Measurements from ENCODE around the gene GLUD1. TPM values are rescaled to one million over a fixed set of nuclear protein-coding genes. Genes with fewer than 3 reads are reported as not detected.
"Not testable (repeated sequence)": the region's sequence is repeated elsewhere in the genome, so short reads cannot be mapped to it uniquely, and the experiment has no call there.

Gene GLUD1
- 78.6 and 99.5 TPM in 2 replicates for polyA plus RNA-seq (2011; rRNA removed)
- 50.4 and 52.1 TPM in 2 replicates for polyA minus RNA-seq (2011; rRNA and poly(A)+ RNA removed)

DNA sequence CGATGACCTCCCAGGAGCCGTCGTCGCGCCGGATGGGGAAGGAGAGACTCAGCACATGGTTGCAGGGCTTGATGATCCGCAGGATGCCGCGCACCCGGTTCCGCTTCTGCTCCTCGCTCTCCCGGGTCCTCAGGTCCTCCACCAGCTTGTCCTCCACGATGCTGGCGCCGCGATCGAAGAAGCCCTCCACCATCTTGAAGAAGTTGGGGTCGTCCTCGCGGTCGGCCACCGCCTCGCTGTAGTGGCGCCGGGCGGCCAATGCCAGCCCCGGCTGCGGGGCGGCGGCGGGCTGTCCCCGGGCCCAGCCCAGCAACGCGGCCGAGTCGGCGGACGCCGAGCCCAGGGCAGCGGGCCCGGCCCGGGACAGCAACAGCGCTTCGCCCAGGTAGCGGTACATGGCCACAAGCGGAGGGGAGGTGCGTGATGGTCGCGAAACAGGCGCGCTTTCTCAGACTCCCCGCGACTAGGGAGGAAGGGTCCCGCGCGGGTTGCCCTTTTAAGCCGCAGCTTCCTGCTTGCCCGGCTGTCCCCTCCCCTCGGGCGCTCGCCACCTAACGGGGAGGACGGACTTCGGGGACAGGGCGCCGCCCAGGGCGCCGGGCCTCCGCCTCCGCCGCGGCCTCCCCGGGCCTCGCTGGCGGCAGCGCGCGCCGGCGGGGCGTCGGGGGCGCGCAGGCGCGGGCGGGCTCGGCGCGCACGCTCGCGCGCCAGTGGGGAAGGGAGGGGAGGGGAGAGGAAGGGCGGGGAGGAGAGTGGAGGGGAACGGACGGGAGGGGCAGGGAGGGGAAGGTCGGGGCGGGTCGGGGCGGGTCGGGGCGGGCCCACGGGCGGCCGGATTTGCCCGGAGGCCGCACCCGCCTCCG, at the start of gene GLUD1, which contains the start of gene SHLD2:
Gene GLUD1, minus strand, starts transcription at position 471 of the 863 bp plus-strand sequence. Its CDS starts 74 bp downstream, at position 397.
Gene SHLD2, plus strand, starts transcription at position 834 of the 863 bp plus-strand sequence. CDS start 56,149 bp downstream, outside the sequence.
- no peaks in the 10 kb centered on the region for H3K36me3 ChIP-seq (ENCODE audit: control insufficient read depth, insufficient read depth, low read length)
- H3K4me3 ChIP-seq (ENCODE audit: low read depth, low read length), result peak within 1 kb of the TSS; percentile 72
- TF ChIP-seq CTCF (IDR thresholded peaks at IDR 0.05; ENCODE audit: insufficient read depth, low read depth, low read length), result no peak
- POLR2A ChIA-PET, result no interaction called here
- no peaks in the 10 kb centered on the region for H3K27me3 ChIP-seq (ENCODE audit: control insufficient read depth, insufficient read depth, low read length)
- CTCF ChIA-PET, result no interaction called here
- peak; percentile 50 for DNase-seq (ENCODE audit: low read depth)

- DNase-seq (ENCODE audit: low read depth); H3K27me3 ChIP-seq (ENCODE audit: control insufficient read depth, insufficient read depth, low read length); POLR2A ChIA-PET; H3K4me3 ChIP-seq (ENCODE audit: low read depth, low read length); H3K36me3 ChIP-seq (ENCODE audit: control insufficient read depth, insufficient read depth, low read length): not testable (repeated sequence)
- CTCF ChIA-PET, result interaction anchor here (0.6 kb wide), 2 partner anchors 177 to 204 kb away, joined by 3 to 4 read pairs; no protein-coding TSS in a partner anchor
Measured at GRCh38 chr10:87143109-87143418, 48.4 kb upstream of the GLUD1 start.

- CTCF ChIA-PET, result interaction anchor here (0.6 kb wide), 1 partner anchor 203 kb away, joined by 4 read pairs; no protein-coding TSS in a partner anchor
- H3K27me3 ChIP-seq (ENCODE audit: control insufficient read depth, insufficient read depth, low read length); POLR2A ChIA-PET; H3K4me3 ChIP-seq (ENCODE audit: low read depth, low read length); H3K36me3 ChIP-seq (ENCODE audit: control insufficient read depth, insufficient read depth, low read length): not testable (repeated sequence)
- peak; percentile 9 for DNase-seq (ENCODE audit: low read depth)
Measured at GRCh38 chr10:87142230-87143108, 47.8 kb upstream of the GLUD1 start.

DNA sequence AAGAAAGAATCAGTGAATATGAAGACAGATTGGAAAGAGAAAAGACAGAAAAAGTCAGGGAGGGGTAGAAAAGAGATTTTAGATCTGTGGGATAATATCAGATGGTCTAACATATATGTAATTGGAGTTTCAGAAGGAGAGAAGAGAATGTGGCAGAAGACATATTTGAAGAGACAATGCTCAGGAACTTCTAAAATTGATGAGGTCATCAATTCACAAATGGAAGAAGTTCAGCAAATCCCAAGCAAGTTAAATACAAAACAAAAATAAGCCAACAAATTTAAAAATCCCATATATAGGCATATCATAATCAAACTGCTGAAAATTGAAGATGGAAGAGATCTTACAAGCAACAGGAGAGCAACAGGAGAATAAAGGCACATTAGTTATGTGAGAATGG, 42.8 kb upstream of the GLUD1 start:
- POLR2A ChIA-PET; H3K27me3 ChIP-seq (ENCODE audit: control insufficient read depth, insufficient read depth, low read length); CTCF ChIA-PET; H3K4me3 ChIP-seq (ENCODE audit: low read depth, low read length); H3K36me3 ChIP-seq (ENCODE audit: control insufficient read depth, insufficient read depth, low read length); DNase-seq (ENCODE audit: low read depth): not testable (repeated sequence)

GRCh38 chr10:87134440-87134839, 39.8 kb upstream of the GLUD1 start:
- DNase-seq (ENCODE audit: low read depth); POLR2A ChIA-PET; H3K4me3 ChIP-seq (ENCODE audit: low read depth, low read length); H3K27me3 ChIP-seq (ENCODE audit: control insufficient read depth, insufficient read depth, low read length); H3K36me3 ChIP-seq (ENCODE audit: control insufficient read depth, insufficient read depth, low read length): not testable (repeated sequence)
- CTCF ChIA-PET, result interaction anchor here (0.7 kb wide), 1 partner anchor 195 kb away, joined by 3 read pairs; no protein-coding TSS in a partner anchor

GRCh38 chr10:87133936-87134335, 39.3 kb upstream of the GLUD1 start:
- H3K27me3 ChIP-seq (ENCODE audit: control insufficient read depth, insufficient read depth, low read length); H3K4me3 ChIP-seq (ENCODE audit: low read depth, low read length); DNase-seq (ENCODE audit: low read depth); CTCF ChIA-PET; POLR2A ChIA-PET; H3K36me3 ChIP-seq (ENCODE audit: control insufficient read depth, insufficient read depth, low read length): not testable (repeated sequence)

- POLR2A ChIA-PET; H3K36me3 ChIP-seq (ENCODE audit: control insufficient read depth, insufficient read depth, low read length); H3K4me3 ChIP-seq (ENCODE audit: low read depth, low read length); CTCF ChIA-PET; H3K27me3 ChIP-seq (ENCODE audit: control insufficient read depth, insufficient read depth, low read length); DNase-seq (ENCODE audit: low read depth): not testable (repeated sequence)
Measured at GRCh38 chr10:87132176-87132575, 37.5 kb upstream of the GLUD1 start.

GRCh38 chr10:87127607-87128156, 33.0 kb upstream of the GLUD1 start:
- POLR2A ChIA-PET; DNase-seq (ENCODE audit: low read depth); H3K27me3 ChIP-seq (ENCODE audit: control insufficient read depth, insufficient read depth, low read length); H3K36me3 ChIP-seq (ENCODE audit: control insufficient read depth, insufficient read depth, low read length); H3K4me3 ChIP-seq (ENCODE audit: low read depth, low read length); CTCF ChIA-PET: not testable (repeated sequence)

DNA sequence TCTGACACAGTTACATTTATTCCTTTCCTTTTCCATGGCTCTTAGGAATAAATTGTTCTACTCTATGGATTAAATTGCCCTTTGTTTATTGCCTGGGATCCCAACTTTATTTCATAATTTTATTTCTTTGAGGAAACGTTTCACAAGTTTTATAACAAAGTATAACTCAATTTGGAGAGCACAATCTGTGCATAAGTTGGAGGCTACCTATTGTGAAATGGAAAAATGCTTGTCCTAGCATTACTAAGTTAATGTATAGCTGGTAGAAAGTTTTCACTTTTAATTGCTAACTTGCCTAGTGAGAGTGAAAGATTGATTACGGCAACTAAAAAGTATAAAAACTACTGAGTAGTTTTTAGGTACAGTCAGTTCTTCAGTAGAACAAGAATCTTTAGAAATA, 32.4 kb upstream of the GLUD1 start:
- H3K4me3 ChIP-seq (ENCODE audit: low read depth, low read length); POLR2A ChIA-PET; H3K27me3 ChIP-seq (ENCODE audit: control insufficient read depth, insufficient read depth, low read length); DNase-seq (ENCODE audit: low read depth); CTCF ChIA-PET; H3K36me3 ChIP-seq (ENCODE audit: control insufficient read depth, insufficient read depth, low read length): not testable (repeated sequence)

DNA sequence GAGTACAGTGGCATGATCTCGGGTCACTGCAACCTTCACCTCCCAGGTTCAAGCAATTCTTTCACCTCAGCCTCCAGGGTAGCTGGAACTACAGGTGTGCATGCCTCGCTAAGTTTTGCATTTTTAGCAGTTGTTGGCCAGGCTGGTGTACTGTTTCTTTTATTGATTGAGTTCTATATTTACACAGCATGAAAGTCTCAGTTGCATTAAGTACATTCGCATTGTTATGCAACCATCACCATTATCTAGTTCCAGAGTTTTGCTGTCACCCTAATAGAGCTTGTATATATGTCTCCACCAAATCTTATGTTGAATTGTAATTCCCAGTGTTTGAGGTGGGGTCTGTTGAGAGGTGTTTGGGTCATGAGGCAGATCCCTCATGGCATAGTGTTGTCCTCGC, 28.7 kb upstream of the GLUD1 start:
- H3K4me3 ChIP-seq (ENCODE audit: low read depth, low read length); CTCF ChIA-PET; H3K27me3 ChIP-seq (ENCODE audit: control insufficient read depth, insufficient read depth, low read length); H3K36me3 ChIP-seq (ENCODE audit: control insufficient read depth, insufficient read depth, low read length); POLR2A ChIA-PET; DNase-seq (ENCODE audit: low read depth): not testable (repeated sequence)

DNA sequence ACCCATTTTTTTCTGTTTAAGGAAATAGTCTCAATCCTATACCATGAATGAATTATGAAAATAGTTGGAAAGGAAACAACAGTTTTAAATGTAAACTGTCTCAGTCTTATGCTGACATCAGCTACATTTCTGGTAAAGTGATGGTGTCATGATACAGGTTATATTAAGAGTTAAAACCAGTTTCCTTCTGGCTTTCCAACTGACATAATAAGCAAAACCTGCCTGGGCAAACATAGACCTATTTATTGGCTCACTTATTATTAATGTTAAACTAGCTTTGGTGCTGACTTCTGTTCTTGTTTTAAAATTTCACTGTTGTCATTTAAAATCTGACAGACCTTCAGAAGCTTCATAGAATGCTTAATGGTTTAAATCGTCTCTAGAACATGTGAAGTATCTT, 24.4 kb upstream of the GLUD1 start:
- DNase-seq (ENCODE audit: low read depth); H3K36me3 ChIP-seq (ENCODE audit: control insufficient read depth, insufficient read depth, low read length); CTCF ChIA-PET; POLR2A ChIA-PET; H3K27me3 ChIP-seq (ENCODE audit: control insufficient read depth, insufficient read depth, low read length); H3K4me3 ChIP-seq (ENCODE audit: low read depth, low read length): not testable (repeated sequence)
